Amniotic stem cell (primary cell): ENCODE results near the gene RCBTB1.
"Not testable (repeated sequence)": the region's sequence is repeated elsewhere in the genome, so short reads cannot be mapped to it uniquely, and the experiment has no call there.

Experiments used
- DNase-seq: peaks from one replicate; lab custom pipeline; 2025; lab: John Stamatoyannopoulos, UW

Gene RCBTB1

GRCh38 chr13:49604570-49604969 is 19.2 kb upstream of the RCBTB1 start:
- no peak for DNase-seq

GRCh38 chr13:49602615-49603014 is 17.3 kb upstream of the RCBTB1 start:
- DNase-seq = not testable (repeated sequence)

GRCh38 chr13:49602005-49602404 is 16.6 kb upstream of the RCBTB1 start:
- DNase-seq = no peak

- no peak for DNase-seq
These were observed 11.8 kb upstream of the RCBTB1 start for GRCh38 chr13:49597043-49597641.

- no peak for DNase-seq
These were observed 10.9 kb upstream of the RCBTB1 start for GRCh38 chr13:49596221-49596620.

GRCh38 chr13:49594576-49594975 is 9.2 kb upstream of the RCBTB1 start:
- no peak for DNase-seq

GRCh38 chr13:49593876-49594275 is 8.5 kb upstream of the RCBTB1 start:
- DNase-seq = not testable (repeated sequence)

- not testable (repeated sequence) for DNase-seq
These were observed 5.4 kb upstream of the RCBTB1 start for GRCh38 chr13:49590714-49591113.

- DNase-seq = no peak
These were observed 2.0 kb upstream of the RCBTB1 start for GRCh38 chr13:49587311-49587847.

- no peak for DNase-seq
These were observed 1.4 kb upstream of the RCBTB1 start for GRCh38 chr13:49586717-49587116.

- DNase-seq = no peak
These were observed 581 bp downstream of the RCBTB1 start for GRCh38 chr13:49584771-49585182.

GRCh38 chr13:49580980-49581680 is 4.2 kb downstream of the RCBTB1 start:
- no peak for DNase-seq

- DNase-seq = no peak
These were observed 5.9 kb downstream of the RCBTB1 start for GRCh38 chr13:49579501-49579900.

GRCh38 chr13:49571299-49572240 is 13.8 kb downstream of the RCBTB1 start:
- no peak for DNase-seq

GRCh38 chr13:49569993-49570689 is 15.2 kb downstream of the RCBTB1 start:
- no peak for DNase-seq

- no peak for DNase-seq
These were observed 17.9 kb downstream of the RCBTB1 start for GRCh38 chr13:49567491-49567890.

GRCh38 chr13:49566461-49566860 is 18.9 kb downstream of the RCBTB1 start:
- no peak for DNase-seq

GRCh38 chr13:49565461-49565860 is 19.9 kb downstream of the RCBTB1 start:
- DNase-seq = not testable (repeated sequence)

- no peak for DNase-seq
These were observed 21.8 kb downstream of the RCBTB1 start for GRCh38 chr13:49563516-49563915.

GRCh38 chr13:49561062-49561410 is 24.3 kb downstream of the RCBTB1 start:
- no peak for DNase-seq

GRCh38 chr13:49560270-49561061 is 24.9 kb downstream of the RCBTB1 start:
- no peak for DNase-seq
